SK-N-SH treated with all-trans-retinoic acid at 6 μM for 48 hours (cell line): ENCODE data around the gene PRIMPOL.
A peak's percentile ranks its signal among the peaks of the same experiment; 100 is the strongest.

Experiments
- ATAC-seq: fragments of 200-7000 bp; cut with Tn5 transposase; 3 replicates; pipeline ENCODE4 v1.9.1; 2020; ENCODE audit warnings: mild to moderate bottlenecking, moderate library complexity
- ARNTL ChIP-seq: fragments of 450-650 bp; formaldehyde crosslinking; IDR thresholded peaks from 2 replicates; pipeline ENCODE4 v1.5.0; 2020; ENCODE audit warnings: low read depth, mild to moderate bottlenecking, moderate library complexity, borderline replicate concordance
- BACH2 ChIP-seq: fragments of 250-450 bp; sonication (Bioruptor Pico); IDR thresholded peaks from 2 replicates; pipeline ENCODE4 v1.9.0; 2021; ENCODE audit warnings: mild to moderate bottlenecking, borderline replicate concordance
- ESRRG ChIP-seq: fragments of 250-450 bp; sonication (Bioruptor Pico); IDR thresholded peaks from 2 replicates; pipeline ENCODE4 v1.6.1; 2021; ENCODE audit warnings: mild to moderate bottlenecking
- GLIS3 ChIP-seq: fragments of 250-450 bp; sonication (Bioruptor Pico); IDR thresholded peaks from 2 replicates; pipeline ENCODE4 v1.5.0; 2020; ENCODE audit warnings: mild to moderate bottlenecking, moderate library complexity
- ISL1 ChIP-seq: fragments of 250-450 bp; sonication (Bioruptor Pico); IDR thresholded peaks from 2 replicates; pipeline ENCODE4 v2.1.2; 2022; ENCODE audit warnings: mild to moderate bottlenecking, moderate library complexity
- OSR1 ChIP-seq: fragments of 250-450 bp; sonication (Bioruptor Pico); IDR thresholded peaks from 2 replicates; pipeline ENCODE4 v1.8.0; 2022; ENCODE audit warnings: moderate library complexity, mild to moderate bottlenecking, inconsistent platforms
- POU6F1 ChIP-seq: fragments of 250-450 bp; sonication (Bioruptor Pico); IDR thresholded peaks from 2 replicates; pipeline ENCODE4 v1.8.0; 2021; ENCODE audit warnings: low read depth, mild to moderate bottlenecking, moderate library complexity, borderline replicate concordance
- PPARA ChIP-seq: fragments of 250-450 bp; sonication (Bioruptor Pico); IDR thresholded peaks from 2 replicates; pipeline ENCODE4 v1.5.0; 2020; ENCODE audit warnings: mild to moderate bottlenecking, borderline replicate concordance
- RARB ChIP-seq: fragments of 250-450 bp; sonication (Bioruptor Pico); IDR thresholded peaks from 2 replicates; pipeline ENCODE4 v1.8.0; 2021; ENCODE audit warnings: mild to moderate bottlenecking, moderate library complexity
- SNAI2 ChIP-seq: fragments of 250-450 bp; sonication (Bioruptor Pico); IDR thresholded peaks from 2 replicates; pipeline ENCODE4 v1.5.0; 2020; ENCODE audit warnings: mild to moderate bottlenecking, moderate library complexity
- TOX ChIP-seq: fragments of 250-450 bp; sonication (Bioruptor Pico); IDR thresholded peaks from 2 replicates; pipeline ENCODE4 v1.8.0; 2021; ENCODE audit warnings: mild to moderate bottlenecking, moderate library complexity, borderline replicate concordance
- ZC3H10 ChIP-seq: fragments of 250-450 bp; sonication (Bioruptor Pico); IDR thresholded peaks from 2 replicates; pipeline ENCODE4 v1.5.1; 2021; ENCODE audit warnings: mild to moderate bottlenecking, moderate library complexity
- ZFP3 ChIP-seq: fragments of 250-450 bp; sonication (Bioruptor Pico); IDR thresholded peaks from 2 replicates; pipeline ENCODE4 v1.5.0; 2020; ENCODE audit warnings: mild to moderate bottlenecking, moderate library complexity
- ZFP30 ChIP-seq: fragments of 450-650 bp; formaldehyde crosslinking; IDR thresholded peaks from 2 replicates; pipeline ENCODE4 v1.5.0; 2022; ENCODE audit warnings: mild to moderate bottlenecking, moderate library complexity
- ZNF565 ChIP-seq: fragments of 450-650 bp; formaldehyde crosslinking; conservative IDR thresholded peaks from 2 replicates; pipeline ENCODE4 v1.5.0; 2020; ENCODE audit warnings: low read depth, mild to moderate bottlenecking, moderate library complexity
- ZNF70 ChIP-seq: fragments of 450-650 bp; formaldehyde crosslinking; IDR thresholded peaks from 2 replicates; pipeline ENCODE4 v1.5.0; 2020; ENCODE audit warnings: mild to moderate bottlenecking, moderate library complexity
- ZNF8 ChIP-seq: fragments of 450-650 bp; formaldehyde crosslinking; IDR thresholded peaks from 2 replicates; pipeline ENCODE4 v1.5.0; 2020; ENCODE audit warnings: mild to moderate bottlenecking, moderate library complexity
- TF ChIP-seq, protein P1 (sequence below): fragments of 250-450 bp; sonication (Bioruptor Pico); IDR thresholded peaks from 2 replicates; pipeline ENCODE4 v1.8.0; 2020; ENCODE audit warnings: mild to moderate bottlenecking, moderate library complexity, borderline replicate concordance
- TF ChIP-seq, protein P2 (sequence below): fragments of 250-450 bp; sonication (Bioruptor Pico); IDR thresholded peaks from 2 replicates; pipeline ENCODE4 v1.5.1; 2021; ENCODE audit warnings: mild to moderate bottlenecking, moderate library complexity
- TF ChIP-seq, protein P3 (sequence below): fragments of 250-450 bp; sonication (Bioruptor Pico); IDR thresholded peaks from 2 replicates; pipeline ENCODE4 v1.5.0; 2020; ENCODE audit warnings: mild to moderate bottlenecking, moderate library complexity

The PRIMPOL gene

GRCh38 chr4:184722798-184723197 is 73.3 kb downstream of the PRIMPOL start:
- no peak for TF ChIP-seq PPARA (CRISPR knock-in tag)
- TF ChIP-seq GLIS3, result no peak
- no peak for TF ChIP-seq ARNTL
- TF ChIP-seq, protein P1, sequence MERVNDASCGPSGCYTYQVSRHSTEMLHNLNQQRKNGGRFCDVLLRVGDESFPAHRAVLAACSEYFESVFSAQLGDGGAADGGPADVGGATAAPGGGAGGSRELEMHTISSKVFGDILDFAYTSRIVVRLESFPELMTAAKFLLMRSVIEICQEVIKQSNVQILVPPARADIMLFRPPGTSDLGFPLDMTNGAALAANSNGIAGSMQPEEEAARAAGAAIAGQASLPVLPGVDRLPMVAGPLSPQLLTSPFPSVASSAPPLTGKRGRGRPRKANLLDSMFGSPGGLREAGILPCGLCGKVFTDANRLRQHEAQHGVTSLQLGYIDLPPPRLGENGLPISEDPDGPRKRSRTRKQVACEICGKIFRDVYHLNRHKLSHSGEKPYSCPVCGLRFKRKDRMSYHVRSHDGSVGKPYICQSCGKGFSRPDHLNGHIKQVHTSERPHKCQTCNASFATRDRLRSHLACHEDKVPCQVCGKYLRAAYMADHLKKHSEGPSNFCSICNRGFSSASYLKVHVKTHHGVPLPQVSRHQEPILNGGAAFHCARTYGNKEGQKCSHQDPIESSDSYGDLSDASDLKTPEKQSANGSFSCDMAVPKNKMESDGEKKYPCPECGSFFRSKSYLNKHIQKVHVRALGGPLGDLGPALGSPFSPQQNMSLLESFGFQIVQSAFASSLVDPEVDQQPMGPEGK, result no peak
- TF ChIP-seq ZC3H10, result no peak
- TF ChIP-seq OSR1, result no peak
- TF ChIP-seq ZFP3 (CRISPR knock-in tag), result no peak
- no peak for TF ChIP-seq ZNF565
- no peak for TF ChIP-seq ZNF8
- no peak for TF ChIP-seq RARB (CRISPR knock-in tag)
- no peak for TF ChIP-seq SNAI2 (CRISPR knock-in tag)

GRCh38 chr4:184727430-184727829 is 77.9 kb downstream of the PRIMPOL start:
- ATAC-seq, result no peak
- TF ChIP-seq, protein P2, sequence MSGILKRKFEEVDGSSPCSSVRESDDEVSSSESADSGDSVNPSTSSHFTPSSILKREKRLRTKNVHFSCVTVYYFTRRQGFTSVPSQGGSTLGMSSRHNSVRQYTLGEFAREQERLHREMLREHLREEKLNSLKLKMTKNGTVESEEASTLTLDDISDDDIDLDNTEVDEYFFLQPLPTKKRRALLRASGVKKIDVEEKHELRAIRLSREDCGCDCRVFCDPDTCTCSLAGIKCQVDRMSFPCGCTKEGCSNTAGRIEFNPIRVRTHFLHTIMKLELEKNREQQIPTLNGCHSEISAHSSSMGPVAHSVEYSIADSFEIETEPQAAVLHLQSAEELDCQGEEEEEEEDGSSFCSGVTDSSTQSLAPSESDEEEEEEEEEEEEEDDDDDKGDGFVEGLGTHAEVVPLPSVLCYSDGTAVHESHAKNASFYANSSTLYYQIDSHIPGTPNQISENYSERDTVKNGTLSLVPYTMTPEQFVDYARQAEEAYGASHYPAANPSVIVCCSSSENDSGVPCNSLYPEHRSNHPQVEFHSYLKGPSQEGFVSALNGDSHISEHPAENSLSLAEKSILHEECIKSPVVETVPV (CRISPR knock-in tag), result no peak
- peak; percentile 67 for TF ChIP-seq ZNF8
- no peak for TF ChIP-seq POU6F1 (CRISPR knock-in tag)
- TF ChIP-seq PPARA (CRISPR knock-in tag), result no peak
- TF ChIP-seq ISL1, result no peak
- TF ChIP-seq ZNF565, result no peak
- no peak for TF ChIP-seq ZFP30 (CRISPR knock-in tag)
- TF ChIP-seq, all 23 proteins: peak for 1

More at GRCh38 chr4:184722798-184723197, 73.3 kb downstream of the PRIMPOL start:
- no peak for ATAC-seq

GRCh38 chr4:184728858-184729257 is 79.3 kb downstream of the PRIMPOL start:
- ATAC-seq, result no peak
- TF ChIP-seq ZNF70 (CRISPR knock-in tag), result no peak
- TF ChIP-seq ARNTL, result no peak
- no peak for TF ChIP-seq GLIS3
- no peak for TF ChIP-seq ZNF565
- TF ChIP-seq ESRRG (CRISPR knock-in tag), result no peak
- TF ChIP-seq, protein P3, sequence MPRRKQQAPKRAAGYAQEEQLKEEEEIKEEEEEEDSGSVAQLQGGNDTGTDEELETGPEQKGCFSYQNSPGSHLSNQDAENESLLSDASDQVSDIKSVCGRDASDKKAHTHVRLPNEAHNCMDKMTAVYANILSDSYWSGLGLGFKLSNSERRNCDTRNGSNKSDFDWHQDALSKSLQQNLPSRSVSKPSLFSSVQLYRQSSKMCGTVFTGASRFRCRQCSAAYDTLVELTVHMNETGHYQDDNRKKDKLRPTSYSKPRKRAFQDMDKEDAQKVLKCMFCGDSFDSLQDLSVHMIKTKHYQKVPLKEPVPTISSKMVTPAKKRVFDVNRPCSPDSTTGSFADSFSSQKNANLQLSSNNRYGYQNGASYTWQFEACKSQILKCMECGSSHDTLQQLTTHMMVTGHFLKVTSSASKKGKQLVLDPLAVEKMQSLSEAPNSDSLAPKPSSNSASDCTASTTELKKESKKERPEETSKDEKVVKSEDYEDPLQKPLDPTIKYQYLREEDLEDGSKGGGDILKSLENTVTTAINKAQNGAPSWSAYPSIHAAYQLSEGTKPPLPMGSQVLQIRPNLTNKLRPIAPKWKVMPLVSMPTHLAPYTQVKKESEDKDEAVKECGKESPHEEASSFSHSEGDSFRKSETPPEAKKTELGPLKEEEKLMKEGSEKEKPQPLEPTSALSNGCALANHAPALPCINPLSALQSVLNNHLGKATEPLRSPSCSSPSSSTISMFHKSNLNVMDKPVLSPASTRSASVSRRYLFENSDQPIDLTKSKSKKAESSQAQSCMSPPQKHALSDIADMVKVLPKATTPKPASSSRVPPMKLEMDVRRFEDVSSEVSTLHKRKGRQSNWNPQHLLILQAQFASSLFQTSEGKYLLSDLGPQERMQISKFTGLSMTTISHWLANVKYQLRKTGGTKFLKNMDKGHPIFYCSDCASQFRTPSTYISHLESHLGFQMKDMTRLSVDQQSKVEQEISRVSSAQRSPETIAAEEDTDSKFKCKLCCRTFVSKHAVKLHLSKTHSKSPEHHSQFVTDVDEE (CRISPR knock-in tag), result no peak
- TF ChIP-seq OSR1, result no peak
- TF ChIP-seq ZFP3 (CRISPR knock-in tag), result no peak
- no peak for TF ChIP-seq BACH2 (CRISPR knock-in tag)
- TF ChIP-seq TOX (CRISPR knock-in tag), result no peak

GRCh38 chr4:184729946-184730345 is 80.4 kb downstream of the PRIMPOL start:
- no peak for ATAC-seq
- TF ChIP-seq RARB (CRISPR knock-in tag) (no peak), OSR1 (no peak), ZNF8 (no peak), TOX (CRISPR knock-in tag) (no peak), ARNTL (no peak), ZFP30 (CRISPR knock-in tag) (no peak)
- TF ChIP-seq, protein P2 (CRISPR knock-in tag), result no peak
- TF ChIP-seq, protein P3 (CRISPR knock-in tag), result no peak
